ENCODE measurements around the gene ZNF804A.

DNA sequence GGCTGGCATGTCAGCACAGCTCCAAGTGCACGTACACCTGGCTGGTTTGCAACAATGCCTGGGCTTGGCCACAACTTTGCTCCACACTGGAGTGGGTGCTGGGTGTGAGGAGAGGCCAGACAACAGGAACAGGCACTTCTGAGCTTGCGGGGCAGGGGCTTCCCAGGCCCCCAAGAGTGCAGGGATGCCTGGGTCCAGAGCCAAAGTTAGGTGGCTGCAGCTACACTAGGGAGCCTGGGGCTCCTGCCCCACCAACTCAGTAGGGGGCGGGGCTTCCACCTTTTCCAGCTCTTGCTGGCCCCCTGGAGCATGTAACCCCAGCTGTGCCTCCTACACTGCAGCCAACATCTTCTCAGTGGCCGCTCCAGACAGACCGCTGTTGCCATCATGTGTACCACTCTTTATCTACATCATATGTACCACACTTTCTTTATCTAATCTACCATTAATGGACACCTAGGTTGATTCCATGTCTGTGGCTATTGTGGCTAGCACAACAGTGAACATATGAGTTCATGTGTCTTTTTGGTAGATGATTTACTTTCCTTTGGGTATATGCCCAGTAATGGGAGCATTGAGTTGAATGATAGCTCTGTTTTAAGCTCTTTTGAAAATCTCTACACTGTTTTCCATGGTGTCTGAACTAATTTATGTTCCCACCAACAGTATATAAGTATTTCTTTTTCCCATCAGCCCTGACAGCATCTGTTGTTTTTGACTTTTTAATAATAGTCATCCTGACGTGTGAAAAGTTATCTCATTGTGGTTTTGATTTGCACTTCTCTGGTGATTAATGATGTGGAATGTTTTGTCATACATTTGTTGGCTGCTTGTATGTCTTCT is 87.9 kb downstream of the ZNF804A start:
- TF ChIP-seq POLR2A (IDR thresholded peaks at IDR 0.05; ENCODE audit: low read depth, low read length): no peak
- no peak for TF ChIP-seq POLR2AphosphoS5 (IDR thresholded peaks at IDR 0.05; ENCODE audit: low read depth, low read length)
- TF ChIP-seq TAF1 (IDR thresholded peaks at IDR 0.05; ENCODE audit: low read depth, low read length): no peak

Measured in GM12891 (cell line).